Stimulated activated CD8-positive, alpha-beta memory T cell treated with anti-CD3 and anti-CD28 coated beads, Interleukin-15, amount 100 ng/mL, for 24 hours (primary cell): Measurements from ENCODE around the gene OVAAL.

ENCODE experiments used
- DNase-seq: peaks from one replicate; pipeline ENCODE4 v3.0.0-alpha.2; 2020; ENCODE audit warnings: low read depth

Gene OVAAL

GRCh38 chr1:180558664-180559063 is at the start of gene OVAAL:
OVAAL (plus strand) TSS chr1:180558964.
- no peak for DNase-seq

- DNase-seq: no peak
Observed at GRCh38 chr1:180510882-180511281, 47.9 kb upstream of the OVAAL start.

- DNase-seq: no peak
Observed at GRCh38 chr1:180513531-180513930, 45.2 kb upstream of the OVAAL start.

GRCh38 chr1:180515364-180515763 is 43.4 kb upstream of the OVAAL start:
- no peak for DNase-seq

- no peak for DNase-seq
Observed at GRCh38 chr1:180515857-180516388, 42.8 kb upstream of the OVAAL start.

- DNase-seq: no peak
Observed at GRCh38 chr1:180519846-180520245, 38.9 kb upstream of the OVAAL start.

- no peak for DNase-seq
Observed at GRCh38 chr1:180521474-180522212, 37.1 kb upstream of the OVAAL start.

GRCh38 chr1:180522213-180522515 is 36.6 kb upstream of the OVAAL start:
- no peak for DNase-seq

- no peak for DNase-seq
Observed at GRCh38 chr1:180524160-180524914, 34.4 kb upstream of the OVAAL start.

GRCh38 chr1:180524915-180525714 is 33.6 kb upstream of the OVAAL start:
- DNase-seq: no peak

GRCh38 chr1:180525715-180526039 is 33.1 kb upstream of the OVAAL start:
- no peak for DNase-seq

- no peak for DNase-seq
Observed at GRCh38 chr1:180527101-180527669, 31.6 kb upstream of the OVAAL start.

GRCh38 chr1:180528868-180529470 is 29.8 kb upstream of the OVAAL start:
- no peak for DNase-seq

- no peak for DNase-seq
Observed at GRCh38 chr1:180530501-180530900, 28.3 kb upstream of the OVAAL start.

GRCh38 chr1:180532854-180533253 is 25.9 kb upstream of the OVAAL start:
- no peak for DNase-seq

GRCh38 chr1:180533266-180533987 is 25.3 kb upstream of the OVAAL start:
- DNase-seq: peak; percentile 24

GRCh38 chr1:180534214-180534613 is 24.6 kb upstream of the OVAAL start:
- no peak for DNase-seq

- DNase-seq: no peak
Observed at GRCh38 chr1:180535418-180535999, 23.3 kb upstream of the OVAAL start.

- DNase-seq: no peak
Observed at GRCh38 chr1:180536821-180537372, 21.9 kb upstream of the OVAAL start.

GRCh38 chr1:180539136-180539535 is 19.6 kb upstream of the OVAAL start:
- no peak for DNase-seq
